Tibial nerve (tissue), 4 donors: Measurements from ENCODE around the gene BAIAP2L1. TPM values are rescaled to one million over a fixed set of nuclear protein-coding genes. Genes with fewer than 3 reads are reported as not detected.

ENCODE experiments used
- DNase-seq, 2 donors: peaks; one replicate each; pipeline ENCODE4 v3.0.0-alpha.2; 2019; ENCODE audit warnings: low spot score in 2 of 2
- H3K27ac ChIP-seq, 4 donors: fragments of 200-600 bp; sonication (generic) in 3 of 4; one replicate each; pipeline ENCODE4 v1.5.1; 2017 to 2019; ENCODE audit warnings: mild to moderate bottlenecking in 1 of 4
- H3K27me3 ChIP-seq, 2 donors: fragments of 200-600 bp; sonication (generic) in 1 of 2; one replicate each; pipeline versions ENCODE4 v1.5.1 to v1.6.0; 2017 to 2019
- H3K36me3 ChIP-seq, 3 donors: fragments of 200-600 bp; sonication (generic); one replicate each; pipeline ENCODE4 v1.5.1; 2018 to 2019
- H3K4me1 ChIP-seq, 4 donors: fragments of 200-600 bp; sonication (generic) in 3 of 4; one replicate each; pipeline ENCODE4 v1.5.1; 2017 to 2019
- H3K4me3 ChIP-seq, 4 donors: fragments of 200-600 bp; sonication (generic) in 3 of 4; one replicate each; pipeline ENCODE4 v1.5.1; 2017 to 2019; ENCODE audit warnings: mild to moderate bottlenecking in 1 of 4, moderate library complexity in 1 of 4
- H3K9me3 ChIP-seq, 4 donors: fragments of 200-600 bp; sonication (generic) in 3 of 4; one replicate each; pipeline ENCODE4 v1.5.1; 2017 to 2019
- EP300 ChIP-seq, 2 donors: sonication (generic); formaldehyde crosslinking; IDR thresholded peaks; one replicate each; pipeline ENCODE4 v1.6.1; 2017; ENCODE audit warnings: antibody characterized with exemption in 2 of 2, mild to moderate bottlenecking in 1 of 2
- POLR2A ChIP-seq, 2 donors: fragments of 450-650 bp; IDR thresholded peaks; one replicate each; pipeline ENCODE4 v1.6.1; 2017; ENCODE audit warnings: antibody characterized with exemption in 2 of 2, mild to moderate bottlenecking in 2 of 2, moderate library complexity in 2 of 2
- WGBS, 2 donors: methylation state at CpG; one replicate each; pipeline ENCODE4 v1.1.5; 2018; 5-methylcytosine and 5-hydroxymethylcytosine counted together
- total RNA-seq, 4 donors: library from RNA; depleted of rRNA; stranded (reverse); fragments of >200 nt; gene quantifications; one replicate each; pipeline ENCODE4 v1.1.0, GENCODE V29; 2016
- TF ChIP-seq, protein P1 (sequence below), 5 experiments: fragments of 200-600 bp in 3 of 5; fragments of 450-650 bp in 2 of 5; sonication (generic) in 3 of 5; IDR thresholded peaks; one replicate each; pipeline ENCODE4 v1.5.1; 2016 to 2019; ENCODE audit warnings: antibody characterized with exemption in 5 of 5, mild to moderate bottlenecking in 3 of 5, moderate library complexity in 2 of 5

BAIAP2L1 gene
- total RNA-seq, 4 donors from 2014 or later, result 0.42 to 2.7 (median 1.7) TPM

DNA sequence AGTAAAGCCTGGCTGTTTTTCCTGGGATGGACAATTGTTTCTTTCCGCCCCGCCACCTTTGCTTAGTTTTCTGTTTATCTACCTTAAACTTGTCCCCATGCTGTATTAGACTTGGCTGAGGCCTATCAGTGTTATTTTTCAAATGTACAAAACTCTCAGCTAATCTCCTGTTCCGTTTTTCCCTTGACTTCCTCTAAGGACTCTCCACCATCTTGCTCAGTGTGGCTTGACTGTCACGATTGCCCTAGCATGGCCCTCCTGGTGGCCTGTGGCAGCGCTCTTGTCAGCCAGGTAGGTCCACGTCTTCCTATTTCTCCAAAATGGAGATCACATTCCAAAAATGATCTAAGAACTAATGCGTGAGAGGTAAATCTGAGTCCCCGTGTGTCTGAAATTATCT, 36.7 kb downstream of the BAIAP2L1 start:
- Histone ChIP-seq H3K9me3 (no peaks in the 10 kb centered on the region), H3K27me3 (no peaks in the 10 kb centered on the region), H3K4me1 (no peaks in the 10 kb centered on the region), H3K27ac (no peak overlapping the region), H3K36me3 (no peaks in the 10 kb centered on the region), H3K4me3 (no peak overlapping the region)
- WGBS, 2 donors, result 90 to 92% methylated on average over 8 of the region's 8 CpGs
- no peak for DNase-seq
- no peak for TF ChIP-seq POLR2A (IDR thresholded peaks at IDR 0.05)
- TF ChIP-seq, protein P1, sequence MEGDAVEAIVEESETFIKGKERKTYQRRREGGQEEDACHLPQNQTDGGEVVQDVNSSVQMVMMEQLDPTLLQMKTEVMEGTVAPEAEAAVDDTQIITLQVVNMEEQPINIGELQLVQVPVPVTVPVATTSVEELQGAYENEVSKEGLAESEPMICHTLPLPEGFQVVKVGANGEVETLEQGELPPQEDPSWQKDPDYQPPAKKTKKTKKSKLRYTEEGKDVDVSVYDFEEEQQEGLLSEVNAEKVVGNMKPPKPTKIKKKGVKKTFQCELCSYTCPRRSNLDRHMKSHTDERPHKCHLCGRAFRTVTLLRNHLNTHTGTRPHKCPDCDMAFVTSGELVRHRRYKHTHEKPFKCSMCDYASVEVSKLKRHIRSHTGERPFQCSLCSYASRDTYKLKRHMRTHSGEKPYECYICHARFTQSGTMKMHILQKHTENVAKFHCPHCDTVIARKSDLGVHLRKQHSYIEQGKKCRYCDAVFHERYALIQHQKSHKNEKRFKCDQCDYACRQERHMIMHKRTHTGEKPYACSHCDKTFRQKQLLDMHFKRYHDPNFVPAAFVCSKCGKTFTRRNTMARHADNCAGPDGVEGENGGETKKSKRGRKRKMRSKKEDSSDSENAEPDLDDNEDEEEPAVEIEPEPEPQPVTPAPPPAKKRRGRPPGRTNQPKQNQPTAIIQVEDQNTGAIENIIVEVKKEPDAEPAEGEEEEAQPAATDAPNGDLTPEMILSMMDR (IDR thresholded peaks at IDR 0.05), result no peak
- no peak for TF ChIP-seq EP300 (IDR thresholded peaks at IDR 0.05)

DNA sequence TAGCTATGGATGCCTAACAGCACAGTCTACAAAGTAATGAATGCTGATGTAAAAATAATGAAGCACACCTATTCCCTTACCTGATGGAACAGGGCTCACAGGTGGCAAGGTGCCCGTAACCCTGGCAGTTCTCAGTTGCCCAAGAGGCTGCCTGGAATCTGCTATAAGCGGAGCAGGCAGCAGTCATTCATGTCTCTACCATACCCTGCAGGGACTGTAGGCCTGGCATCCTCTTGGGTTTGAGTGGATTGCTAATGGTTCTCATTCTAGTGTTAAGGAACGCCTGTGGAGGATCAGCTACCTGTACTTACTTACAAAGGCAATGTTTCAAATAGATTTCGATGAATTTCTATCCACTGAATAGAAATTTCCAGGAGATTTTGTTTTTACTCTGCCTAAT, 38.4 kb downstream of the BAIAP2L1 start:
- no peaks in the 10 kb centered on the region for H3K27me3 ChIP-seq
- H3K36me3 ChIP-seq, result no peaks in the 10 kb centered on the region
- TF ChIP-seq POLR2A (IDR thresholded peaks at IDR 0.05) (no peak), EP300 (IDR thresholded peaks at IDR 0.05) (no peak)
- TF ChIP-seq, protein P1 (IDR thresholded peaks at IDR 0.05), result no peak
- H3K4me1 ChIP-seq, result no peaks in the 10 kb centered on the region
- H3K27ac ChIP-seq, result no peak overlapping the region
- DNase-seq, result no peak
- no peak overlapping the region for H3K4me3 ChIP-seq
- 70 to 82% methylated on average over 4 of the region's 4 CpGs for WGBS, 2 donors
- H3K9me3 ChIP-seq, result no peaks in the 10 kb centered on the region

GRCh38 chr7:98360221-98361130, 40.4 kb downstream of the BAIAP2L1 start:
- TF ChIP-seq, protein P1 (IDR thresholded peaks at IDR 0.05), result no peak
- TF ChIP-seq POLR2A (IDR thresholded peaks at IDR 0.05) (no peak), EP300 (IDR thresholded peaks at IDR 0.05) (no peak)

DNA sequence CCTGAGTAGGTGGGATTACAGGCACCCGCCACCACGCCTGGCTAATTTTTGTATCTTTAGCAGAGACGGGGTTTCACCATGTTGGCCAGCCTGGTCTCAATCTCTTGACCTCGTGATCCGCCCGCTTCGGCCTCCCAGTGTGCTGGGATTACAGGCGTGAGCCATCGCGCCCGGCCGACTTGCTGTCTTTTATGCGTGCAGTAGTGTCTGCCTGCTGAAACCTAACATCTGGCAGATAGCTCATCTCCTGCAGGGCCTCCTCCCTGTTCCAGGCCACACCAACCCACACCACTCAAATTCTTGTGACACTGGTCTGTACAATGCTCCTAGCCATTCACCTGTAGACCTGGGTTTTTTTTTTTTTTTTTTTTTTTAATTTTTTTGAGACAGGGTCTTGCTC, 41.5 kb downstream of the BAIAP2L1 start:
- Histone ChIP-seq H3K4me3 (no peak overlapping the region), H3K27ac (no peak overlapping the region), H3K4me1 (no peaks in the 10 kb centered on the region), H3K27me3 (no peaks in the 10 kb centered on the region), H3K36me3 (no peaks in the 10 kb centered on the region), H3K9me3 (no peaks in the 10 kb centered on the region)
- TF ChIP-seq EP300 (IDR thresholded peaks at IDR 0.05) (no peak), POLR2A (IDR thresholded peaks at IDR 0.05) (no peak)
- TF ChIP-seq, protein P1 (IDR thresholded peaks at IDR 0.05), result no peak
- 87 to 91% methylated on average over 13 of the region's 13 CpGs for WGBS, 2 donors
- DNase-seq, result no peak

More at GRCh38 chr7:98360221-98361130, 40.4 kb downstream of the BAIAP2L1 start:
- H3K27ac ChIP-seq, result peak overlapping the region in 1 of 4 donors; percentile 50
- no peak overlapping the region for H3K4me3 ChIP-seq
- H3K9me3 ChIP-seq, result no peaks in the 10 kb centered on the region
- H3K4me1 ChIP-seq, result no peaks in the 10 kb centered on the region
- H3K36me3 ChIP-seq, result no peaks in the 10 kb centered on the region
- no peaks in the 10 kb centered on the region for H3K27me3 ChIP-seq
- DNase-seq, result no peak
- 57 to 61% methylated on average over 10 of the region's 10 CpGs for WGBS, 2 donors

DNA sequence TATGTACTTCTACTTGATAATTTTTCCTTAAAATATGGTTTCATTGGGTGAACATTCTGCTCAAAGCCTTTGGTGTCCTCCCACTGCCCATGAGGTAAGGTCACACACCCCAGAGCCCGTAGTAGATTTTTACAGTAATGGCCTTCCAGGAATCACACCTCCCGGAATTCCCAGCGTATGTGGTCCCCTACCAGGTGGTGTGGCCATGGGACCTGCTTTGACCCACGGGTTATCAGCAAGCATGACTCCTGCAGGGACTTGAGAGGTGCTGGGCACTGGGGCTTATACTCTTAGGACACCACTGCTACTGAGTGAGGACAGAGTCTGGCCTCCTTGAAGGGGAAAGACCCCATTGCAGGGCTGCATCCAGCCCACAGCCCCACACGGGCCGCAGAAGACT, 42.2 kb downstream of the BAIAP2L1 start:
- Histone ChIP-seq H3K4me3 (no peak overlapping the region), H3K36me3 (no peaks in the 10 kb centered on the region), H3K4me1 (no peaks in the 10 kb centered on the region), H3K27ac (no peak overlapping the region), H3K9me3 (no peaks in the 10 kb centered on the region), H3K27me3 (no peaks in the 10 kb centered on the region)
- WGBS, 2 donors, result 87 to 94% methylated on average over 6 of the region's 6 CpGs
- TF ChIP-seq, protein P1 (IDR thresholded peaks at IDR 0.05), result no peak
- no peak for TF ChIP-seq EP300 (IDR thresholded peaks at IDR 0.05)
- TF ChIP-seq POLR2A (IDR thresholded peaks at IDR 0.05), result no peak
- no peak for DNase-seq
